Ramos (cell line): Measurements from ENCODE around the gene CLNK.

ENCODE experiments used
- in situ Hi-C: fragments of 300-500 bp; cut with MboI; formaldehyde crosslinking; loops from one replicate; pipeline ENCODE4 v1.14.3; 2022; ENCODE audit warnings: low sequenced_read_pairs; ENCODE audit not compliant: unreplicated experiment

Gene CLNK

GRCh38 chr4:10701702-10702460 lies 17.3 kb upstream of the CLNK start:
- in situ Hi-C loops = no loop called here

- in situ Hi-C loops = no loop called here
Measured at GRCh38 chr4:10701161-10701560, 16.6 kb upstream of the CLNK start.

GRCh38 chr4:10698172-10698571 lies 13.6 kb upstream of the CLNK start:
- in situ Hi-C loops = no loop called here

- in situ Hi-C loops = no loop called here
Measured at GRCh38 chr4:10697086-10697485, 12.5 kb upstream of the CLNK start.

- in situ Hi-C loops = no loop called here
Measured at GRCh38 chr4:10696253-10696652, 11.7 kb upstream of the CLNK start.

- in situ Hi-C loops = no loop called here
Measured at GRCh38 chr4:10694828-10695209, 10.3 kb upstream of the CLNK start.

- in situ Hi-C loops = no loop called here
Measured at GRCh38 chr4:10694151-10694827, 9.7 kb upstream of the CLNK start.

- in situ Hi-C loops = no loop called here
Measured at GRCh38 chr4:10691651-10692050, 7.1 kb upstream of the CLNK start.

- in situ Hi-C loops = no loop called here
Measured at GRCh38 chr4:10690185-10690907, 5.8 kb upstream of the CLNK start.

GRCh38 chr4:10688846-10689245 lies 4.3 kb upstream of the CLNK start:
- in situ Hi-C loops = no loop called here

- in situ Hi-C loops = no loop called here
Measured at GRCh38 chr4:10688022-10688421, 3.5 kb upstream of the CLNK start.

- in situ Hi-C loops = no loop called here
Measured at GRCh38 chr4:10687526-10687925, 3.0 kb upstream of the CLNK start.

GRCh38 chr4:10682397-10682796 lies 2.2 kb downstream of the CLNK start:
- in situ Hi-C loops = no loop called here

GRCh38 chr4:10677796-10678497 lies 6.6 kb downstream of the CLNK start:
- in situ Hi-C loops = no loop called here

GRCh38 chr4:10673817-10674369 lies 10.7 kb downstream of the CLNK start:
- in situ Hi-C loops = no loop called here

GRCh38 chr4:10672379-10672778 lies 12.2 kb downstream of the CLNK start:
- in situ Hi-C loops = no loop called here

GRCh38 chr4:10671799-10672198 lies 12.8 kb downstream of the CLNK start:
- in situ Hi-C loops = no loop called here

- in situ Hi-C loops = no loop called here
Measured at GRCh38 chr4:10671366-10671765, 13.2 kb downstream of the CLNK start.

GRCh38 chr4:10670321-10670720 lies 14.2 kb downstream of the CLNK start:
- in situ Hi-C loops = no loop called here

- in situ Hi-C loops = no loop called here
Measured at GRCh38 chr4:10667701-10668326, 16.8 kb downstream of the CLNK start.
